HAP-1 (cell line): ENCODE data around the gene ACR.

Experiments used
- DNase-seq, 2 experiments: peaks; one replicate each; pipeline ENCODE4 v3.0.0-alpha.2; 2016 to 2020; ENCODE audit warnings: low spot score in 2 of 2
- H3K27me3 ChIP-seq: fragments of 250-450 bp; sonication (Bioruptor Pico); 2 replicates; pipeline ENCODE4 v1.5.1; 2020; ENCODE audit warnings: low read depth, mild to moderate bottlenecking, moderate library complexity
- H3K36me3 ChIP-seq: fragments of 250-450 bp; sonication (Bioruptor Pico); replicated peaks from 2 replicates; pipeline ENCODE4 v1.5.1; 2020; ENCODE audit warnings: mild to moderate bottlenecking
- H3K4me1 ChIP-seq: fragments of 250-450 bp; sonication (Bioruptor Pico); 2 replicates; pipeline ENCODE4 v1.5.1; 2020; ENCODE audit warnings: mild to moderate bottlenecking
- H3K4me3 ChIP-seq: fragments of 250-450 bp; sonication (Bioruptor Pico); 2 replicates; pipeline ENCODE4 v1.5.1; 2020; ENCODE audit warnings: mild to moderate bottlenecking, moderate library complexity
- H3K9me3 ChIP-seq: fragments of 250-450 bp; sonication (Bioruptor Pico); 2 replicates; pipeline ENCODE4 v1.5.1; 2020; ENCODE audit warnings: mild to moderate bottlenecking, moderate library complexity
- in situ Hi-C: fragments of 300-500 bp; cut with MboI; formaldehyde crosslinking; loops from 3 replicates; pipeline ENCODE4 v1.14.3; 2020; ENCODE audit warnings: low sequenced_read_pairs, inconsistent platforms, mixed read lengths

The ACR gene

GRCh38 chr22:50737728-50738648, at the start of gene ACR:
Gene ACR (plus strand): TSS chr22:50738204. CDS start chr22:50738236, 32 bp downstream.
- H3K36me3 ChIP-seq = no peaks in the 10 kb centered on the region
- H3K4me3 ChIP-seq = no peak within 1 kb of the TSS
- no peaks in the 10 kb centered on the region for H3K4me1 ChIP-seq
- peak in 1 of 2 experiments; percentile 6 for DNase-seq
- H3K9me3 ChIP-seq = no peaks in the 10 kb centered on the region
- in situ Hi-C loops = no loop called here
- H3K27me3 ChIP-seq = peaks cover 10% of the 10 kb centered on the region; the same call in 1 of the 2 replicates

- Histone ChIP-seq H3K4me1 (no peaks in the 10 kb centered on the region), H3K4me3 (no peak overlapping the region), H3K27me3 (no peaks in the 10 kb centered on the region), H3K9me3 (no peaks in the 10 kb centered on the region), H3K36me3 (no peaks in the 10 kb centered on the region)
- no peak for DNase-seq
- in situ Hi-C loops = no loop called here
These were observed 49.6 kb upstream of the ACR start for GRCh38 chr22:50688448-50688847.

GRCh38 chr22:50691521-50691920, 46.5 kb upstream of the ACR start:
- in situ Hi-C loops = no loop called here

GRCh38 chr22:50693462-50693861, 44.5 kb upstream of the ACR start:
- in situ Hi-C loops = no loop called here
- H3K4me3 ChIP-seq = no peak overlapping the region
- H3K4me1 ChIP-seq = no peaks in the 10 kb centered on the region; the same call in 1 of the 2 replicates
- H3K27me3 ChIP-seq = no peaks in the 10 kb centered on the region
- H3K9me3 ChIP-seq = no peaks in the 10 kb centered on the region
- no peak for DNase-seq
- H3K36me3 ChIP-seq = no peaks in the 10 kb centered on the region

More at GRCh38 chr22:50691521-50691920, 46.5 kb upstream of the ACR start:
- no peak overlapping the region for H3K4me3 ChIP-seq
- H3K27me3 ChIP-seq = no peaks in the 10 kb centered on the region
- H3K4me1 ChIP-seq = no peaks in the 10 kb centered on the region; the same call in 1 of the 2 replicates
- H3K36me3 ChIP-seq = no peaks in the 10 kb centered on the region
- DNase-seq = peak in 1 of 2 experiments; percentile 54
- H3K9me3 ChIP-seq = no peaks in the 10 kb centered on the region

- Histone ChIP-seq H3K27me3 (no peaks in the 10 kb centered on the region), H3K9me3 (no peaks in the 10 kb centered on the region), H3K36me3 (no peaks in the 10 kb centered on the region), H3K4me3 (no peak overlapping the region), H3K4me1 (no peaks in the 10 kb centered on the region; the same call in 1 of the 2 replicates)
- in situ Hi-C loops = no loop called here
- no peak for DNase-seq
These were observed 43.9 kb upstream of the ACR start for GRCh38 chr22:50694099-50694605.

- Histone ChIP-seq H3K9me3 (no peaks in the 10 kb centered on the region), H3K27me3 (no peaks in the 10 kb centered on the region), H3K4me1 (no peaks in the 10 kb centered on the region; the same call in 1 of the 2 replicates), H3K36me3 (no peaks in the 10 kb centered on the region), H3K4me3 (no peak overlapping the region)
- no peak for DNase-seq
- in situ Hi-C loops = no loop called here
These were observed 43.1 kb upstream of the ACR start for GRCh38 chr22:50694766-50695420.

GRCh38 chr22:50695421-50696250, 42.4 kb upstream of the ACR start:
- Histone ChIP-seq H3K4me3 (no peak overlapping the region), H3K4me1 (no peaks in the 10 kb centered on the region; the same call in 1 of the 2 replicates), H3K9me3 (no peaks in the 10 kb centered on the region), H3K27me3 (no peaks in the 10 kb centered on the region), H3K36me3 (no peaks in the 10 kb centered on the region)
- in situ Hi-C loops = no loop called here
- no peak for DNase-seq

GRCh38 chr22:50696251-50696798, 41.7 kb upstream of the ACR start:
- H3K27me3 ChIP-seq = no peaks in the 10 kb centered on the region
- H3K4me3 ChIP-seq = no peak overlapping the region
- H3K4me1 ChIP-seq = no peaks in the 10 kb centered on the region; the same call in 1 of the 2 replicates
- no peaks in the 10 kb centered on the region for H3K9me3 ChIP-seq
- DNase-seq = no peak
- in situ Hi-C loops = no loop called here
- H3K36me3 ChIP-seq = no peaks in the 10 kb centered on the region

- Histone ChIP-seq H3K36me3 (no peaks in the 10 kb centered on the region), H3K27me3 (no peaks in the 10 kb centered on the region), H3K9me3 (no peaks in the 10 kb centered on the region), H3K4me1 (no peaks in the 10 kb centered on the region; the same call in 1 of the 2 replicates), H3K4me3 (no peak overlapping the region)
- in situ Hi-C loops = no loop called here
- no peak for DNase-seq
These were observed 41.0 kb upstream of the ACR start for GRCh38 chr22:50696799-50697561.

GRCh38 chr22:50697667-50698506, 40.1 kb upstream of the ACR start:
- in situ Hi-C loops = no loop called here
- DNase-seq = no peak

GRCh38 chr22:50698546-50698945, 39.5 kb upstream of the ACR start:
- in situ Hi-C loops = no loop called here
- no peaks in the 10 kb centered on the region; the same call in 1 of the 2 replicates for H3K4me1 ChIP-seq
- H3K36me3 ChIP-seq = no peaks in the 10 kb centered on the region
- no peaks in the 10 kb centered on the region for H3K9me3 ChIP-seq
- no peak overlapping the region for H3K4me3 ChIP-seq
- DNase-seq = no peak
- no peaks in the 10 kb centered on the region for H3K27me3 ChIP-seq

More at GRCh38 chr22:50697667-50698506, 40.1 kb upstream of the ACR start:
- no peaks in the 10 kb centered on the region for H3K36me3 ChIP-seq
- no peaks in the 10 kb centered on the region for H3K27me3 ChIP-seq
- no peaks in the 10 kb centered on the region; the same call in 1 of the 2 replicates for H3K4me1 ChIP-seq
- H3K9me3 ChIP-seq = no peaks in the 10 kb centered on the region
- H3K4me3 ChIP-seq = no peak overlapping the region
